CD4-positive, alpha-beta T cell treated with Interferon gamma for 1 hour (primary cell): Measurements from ENCODE around the gene JARID2.

Experiments
- DNase-seq: peaks from one replicate; pipeline ENCODE4 v3.0.0-alpha.2; 2020

The JARID2 gene

GRCh38 chr6:15247500-15248450, 1.9 kb downstream of the JARID2 start:
- DNase-seq = peak; percentile 25

- DNase-seq = peak; percentile 98
Observed at GRCh38 chr6:15248451-15249370, 2.8 kb downstream of the JARID2 start.

- no peak for DNase-seq
Observed at GRCh38 chr6:15249371-15250019, 3.6 kb downstream of the JARID2 start.

- no peak for DNase-seq
Observed at GRCh38 chr6:15250187-15251168, 4.6 kb downstream of the JARID2 start.

GRCh38 chr6:15252195-15252594, 6.3 kb downstream of the JARID2 start:
- no peak for DNase-seq

GRCh38 chr6:15253203-15254022, 7.5 kb downstream of the JARID2 start:
- no peak for DNase-seq

- DNase-seq = no peak
Observed at GRCh38 chr6:15254070-15254975, 8.5 kb downstream of the JARID2 start.

GRCh38 chr6:15255481-15255880, 9.6 kb downstream of the JARID2 start:
- no peak for DNase-seq

- no peak for DNase-seq
Observed at GRCh38 chr6:15255909-15256395, 10.1 kb downstream of the JARID2 start.

GRCh38 chr6:15256538-15257271, 10.8 kb downstream of the JARID2 start:
- no peak for DNase-seq

- DNase-seq = no peak
Observed at GRCh38 chr6:15257357-15258132, 11.7 kb downstream of the JARID2 start.

GRCh38 chr6:15259766-15260098, 13.9 kb downstream of the JARID2 start:
- no peak for DNase-seq

- DNase-seq = no peak
Observed at GRCh38 chr6:15260099-15260821, 14.4 kb downstream of the JARID2 start.

- no peak for DNase-seq
Observed at GRCh38 chr6:15263780-15264374, 18.0 kb downstream of the JARID2 start.

GRCh38 chr6:15264412-15264811, 18.5 kb downstream of the JARID2 start:
- DNase-seq = no peak

- DNase-seq = no peak
Observed at GRCh38 chr6:15264902-15265761, 19.3 kb downstream of the JARID2 start.
